Lower leg skin (tissue), 3 donors: ENCODE results near the gene NAP1L1.

Experiments used
- POLR2A ChIP-seq, 2 donors: fragments of 450-650 bp; IDR thresholded peaks; one replicate each; pipeline ENCODE4 v1.6.1; 2016 to 2017; ENCODE audit warnings: antibody characterized with exemption in 2 of 2, mild to moderate bottlenecking in 1 of 2, moderate library complexity in 1 of 2
- TF ChIP-seq, protein P1 (sequence below), 3 donors: fragments of 450-650 bp; IDR thresholded peaks; one replicate each; pipeline ENCODE4 v1.5.1; 2016; ENCODE audit warnings: antibody characterized with exemption in 3 of 3, mild to moderate bottlenecking in 3 of 3, moderate library complexity in 2 of 3

DNA sequence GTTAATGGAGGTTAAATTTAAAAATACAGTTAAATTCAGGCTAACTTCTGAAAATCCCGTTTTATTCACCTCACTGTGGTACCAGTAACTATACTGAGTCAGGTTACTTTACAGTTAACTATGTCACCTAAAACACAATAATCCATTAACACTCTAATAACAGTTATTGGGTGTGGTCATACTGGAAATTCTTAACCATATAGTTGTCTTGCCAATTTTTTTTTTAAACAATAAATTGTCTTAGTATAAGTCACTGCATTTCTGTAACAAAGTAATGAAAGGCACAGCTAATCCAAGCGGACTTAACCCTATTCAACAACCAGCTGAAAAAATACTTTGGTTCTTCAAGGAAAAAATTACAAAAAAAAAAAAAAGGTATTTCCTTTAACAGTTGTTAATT, 36.7 kb downstream of the NAP1L1 start:
- TF ChIP-seq, protein P1, sequence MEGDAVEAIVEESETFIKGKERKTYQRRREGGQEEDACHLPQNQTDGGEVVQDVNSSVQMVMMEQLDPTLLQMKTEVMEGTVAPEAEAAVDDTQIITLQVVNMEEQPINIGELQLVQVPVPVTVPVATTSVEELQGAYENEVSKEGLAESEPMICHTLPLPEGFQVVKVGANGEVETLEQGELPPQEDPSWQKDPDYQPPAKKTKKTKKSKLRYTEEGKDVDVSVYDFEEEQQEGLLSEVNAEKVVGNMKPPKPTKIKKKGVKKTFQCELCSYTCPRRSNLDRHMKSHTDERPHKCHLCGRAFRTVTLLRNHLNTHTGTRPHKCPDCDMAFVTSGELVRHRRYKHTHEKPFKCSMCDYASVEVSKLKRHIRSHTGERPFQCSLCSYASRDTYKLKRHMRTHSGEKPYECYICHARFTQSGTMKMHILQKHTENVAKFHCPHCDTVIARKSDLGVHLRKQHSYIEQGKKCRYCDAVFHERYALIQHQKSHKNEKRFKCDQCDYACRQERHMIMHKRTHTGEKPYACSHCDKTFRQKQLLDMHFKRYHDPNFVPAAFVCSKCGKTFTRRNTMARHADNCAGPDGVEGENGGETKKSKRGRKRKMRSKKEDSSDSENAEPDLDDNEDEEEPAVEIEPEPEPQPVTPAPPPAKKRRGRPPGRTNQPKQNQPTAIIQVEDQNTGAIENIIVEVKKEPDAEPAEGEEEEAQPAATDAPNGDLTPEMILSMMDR (IDR thresholded peaks at IDR 0.05), result no peak
- TF ChIP-seq POLR2A (IDR thresholded peaks at IDR 0.05), result no peak
